WTC11 (cell line): Measurements from ENCODE around the gene MRPS9.

Source experiments
- ARID4B ChIP-seq: sonication (generic); formaldehyde crosslinking; IDR thresholded peaks from 2 replicates; pipeline ENCODE4 v1.8.0; 2023; ENCODE audit warnings: missing genetic modification reagents, mild to moderate bottlenecking, borderline replicate concordance
- ATF2 ChIP-seq: sonication (generic); formaldehyde crosslinking; IDR thresholded peaks from 2 replicates; pipeline ENCODE4 v1.8.1; 2022; ENCODE audit warnings: low read depth, missing genetic modification reagents, borderline replicate concordance
- ATF3 ChIP-seq: sonication (generic); formaldehyde crosslinking; conservative IDR thresholded peaks from 2 replicates; pipeline ENCODE4 v1.8.1; 2022; ENCODE audit warnings: mild to moderate bottlenecking, missing genetic modification reagents
- CREB1 ChIP-seq: sonication (generic); formaldehyde crosslinking; IDR thresholded peaks from 2 replicates; pipeline ENCODE4 v1.8.0; 2023; ENCODE audit warnings: mild to moderate bottlenecking, missing genetic modification reagents
- CTCF ChIP-seq: fragments of 200-600 bp; IDR thresholded peaks from 2 replicates; pipeline ENCODE4 v1.8.0; 2022; ENCODE audit warnings: antibody characterized with exemption
- IRF2 ChIP-seq: sonication (generic); formaldehyde crosslinking; IDR thresholded peaks from 2 replicates; pipeline ENCODE4 v1.8.0; 2022; ENCODE audit warnings: low read depth, missing genetic modification reagents, borderline replicate concordance
- MAX ChIP-seq: sonication (generic); formaldehyde crosslinking; IDR thresholded peaks from 2 replicates; pipeline ENCODE4 v1.8.0; 2022; ENCODE audit warnings: mild to moderate bottlenecking, missing genetic modification reagents
- NFYB ChIP-seq: sonication (generic); formaldehyde crosslinking; conservative IDR thresholded peaks from 2 replicates; pipeline ENCODE4 v1.8.0; 2022; ENCODE audit warnings: low read depth, missing genetic modification reagents
- NR3C1 ChIP-seq: sonication (generic); formaldehyde crosslinking; conservative IDR thresholded peaks from 2 replicates; pipeline ENCODE4 v1.8.1; 2023; ENCODE audit warnings: low read depth, mild to moderate bottlenecking, missing genetic modification reagents
- PRDM15 ChIP-seq: sonication (generic); formaldehyde crosslinking; IDR thresholded peaks from 2 replicates; pipeline ENCODE4 v1.8.0; 2022; ENCODE audit warnings: missing genetic modification reagents
- STAT6 ChIP-seq: sonication (generic); formaldehyde crosslinking; conservative IDR thresholded peaks from 2 replicates; pipeline ENCODE4 v1.8.1; 2023; ENCODE audit warnings: mild to moderate bottlenecking, low read depth, missing genetic modification reagents, moderate library complexity
- ZNF317 ChIP-seq: sonication (generic); formaldehyde crosslinking; IDR thresholded peaks from 2 replicates; pipeline ENCODE4 v1.8.1; 2023; ENCODE audit warnings: low read depth, mild to moderate bottlenecking, moderate library complexity, missing genetic modification reagents, borderline replicate concordance
- ZNF416 ChIP-seq: fragments of 250-450 bp; sonication (Bioruptor Pico); IDR thresholded peaks from 2 replicates; pipeline ENCODE4 v1.9.0; 2021; ENCODE audit warnings: mild to moderate bottlenecking, inconsistent platforms
- ZSCAN18 ChIP-seq: fragments of 250-450 bp; sonication (Bioruptor Pico); IDR thresholded peaks from 2 replicates; pipeline ENCODE4 v2.1.2; 2022; ENCODE audit warnings: mild to moderate bottlenecking, moderate library complexity

GRCh38 chr2:105080461-105080860 lies 42.6 kb downstream of the MRPS9 start:
- TF ChIP-seq NFYB (CRISPR knock-in tag) (no peak), ATF2 (CRISPR knock-in tag) (no peak), IRF2 (no peak), CTCF (no peak), ZSCAN18 (CRISPR knock-in tag) (no peak), STAT6 (CRISPR knock-in tag) (no peak), ATF3 (CRISPR knock-in tag) (no peak), MAX (no peak), NR3C1 (CRISPR knock-in tag) (no peak), PRDM15 (CRISPR knock-in tag) (no peak), ZNF416 (CRISPR knock-in tag) (no peak), ZNF317 (CRISPR knock-in tag) (no peak), CREB1 (no peak), ARID4B (CRISPR knock-in tag) (no peak)
